H1 (cell line): ENCODE measurements around the gene SELENOV. TPM values are rescaled to one million over a fixed set of nuclear protein-coding genes. Genes with fewer than 3 reads are reported as not detected.

Experiments used
- PHF8 ChIP-seq: fragments of 200-600 bp; sonication (generic); conservative IDR thresholded peaks from 2 replicates; pipeline ENCODE4 v1.7.1; 2012; ENCODE audit warnings: low read depth, mild to moderate bottlenecking, inconsistent platforms, low read length, moderate library complexity
- POU5F1 ChIP-seq: IDR thresholded peaks from 2 replicates; pipeline ENCODE4 v1.6.1; 2011; ENCODE audit warnings: low read depth, mild to moderate bottlenecking, low read length, moderate library complexity
- SRF ChIP-seq: IDR thresholded peaks from 2 replicates; pipeline ENCODE4 v1.6.1; 2011; ENCODE audit warnings: mild to moderate bottlenecking, low read depth, low read length, moderate library complexity
- polyA plus RNA-seq, 7 experiments: library from polyadenylated mRNA; depleted of rRNA in 3 of 7; stranded (reverse) in 5 of 7; unstranded in 2 of 7; fragments of >200 nt in 5 of 7; fragments of 200-250 nt in 2 of 7; gene quantifications; 1 replicate in 5 of 7; 2 replicates in 1 of 7; 4 replicates in 1 of 7; pipeline versions ENCODE4 v1.2.1 to v1.2.3, GENCODE V29; 2011 to 2013; ENCODE audit warnings: missing spikeins in 2 of 7, mixed read lengths in 2 of 7
- total RNA-seq: library from RNA; stranded (reverse); fragmentation: NEBNext Ultra II Directional; extraction: Animal tissue kit (Norgen Biotek cat#: 25700); gene quantifications from 2 replicates; pipeline ENCODE4 v1.2.1, GENCODE V29; 2021

The SELENOV gene
- total and polyA plus RNA-seq, 2 of the 8 experiments (the other 6 are each of a cell fraction or from before 2014, with no cell fraction given): 8.4 to 10.7 TPM

DNA sequence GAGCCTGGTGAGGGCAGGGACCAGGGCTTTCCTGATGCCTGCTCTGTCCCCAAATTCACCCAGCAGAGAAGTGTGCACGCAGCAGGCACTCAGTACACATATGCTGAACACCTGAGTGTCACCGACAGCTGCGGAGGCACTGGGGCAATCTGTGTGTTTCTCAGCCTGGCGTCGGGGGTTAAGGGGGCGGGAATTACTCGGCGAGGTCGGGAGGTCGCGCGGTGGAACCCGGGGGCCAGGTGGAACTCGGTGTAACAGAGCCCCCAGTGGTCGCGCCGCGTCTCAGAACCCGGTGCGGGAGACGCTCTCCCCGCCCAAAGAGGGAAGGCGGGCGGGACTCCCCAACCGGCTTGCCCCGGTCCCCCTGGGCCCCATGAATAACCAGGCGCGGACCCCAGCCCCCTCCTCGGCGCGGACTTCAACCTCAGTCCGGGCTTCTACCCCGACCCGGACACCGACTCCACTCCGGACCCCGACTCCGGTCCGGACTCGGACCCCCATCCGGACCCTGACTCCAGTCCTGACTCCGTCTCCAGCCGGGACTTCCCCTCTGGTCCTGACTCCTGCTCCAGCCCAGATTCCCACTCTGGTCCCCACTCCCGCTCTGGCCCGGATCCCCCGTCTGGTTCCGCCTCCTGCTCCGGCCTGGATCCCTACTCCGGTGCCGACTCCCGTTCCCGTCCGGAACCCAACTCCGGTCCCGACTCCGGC is at the start of gene SELENOV (continued):
- TF ChIP-seq PHF8 (peak; percentile 44; the same call in 1 of the 2 replicates), POU5F1 (no peak), SRF (no peak)
- TF ChIP-seq, all 59 proteins: peak for 26
